Ramos (cell line): ENCODE results near the gene SIPA1L3.

ENCODE experiments used
- in situ Hi-C: fragments of 300-500 bp; cut with MboI; formaldehyde crosslinking; loops from one replicate; pipeline ENCODE4 v1.14.3; 2022; ENCODE audit warnings: low sequenced_read_pairs; ENCODE audit not compliant: unreplicated experiment

SIPA1L3 gene

GRCh38 chr19:37942516-37942902, 35.5 kb downstream of the SIPA1L3 start:
- in situ Hi-C loops = no loop called here

- in situ Hi-C loops = no loop called here
Measured at GRCh38 chr19:37943480-37943879, 36.5 kb downstream of the SIPA1L3 start.

DNA sequence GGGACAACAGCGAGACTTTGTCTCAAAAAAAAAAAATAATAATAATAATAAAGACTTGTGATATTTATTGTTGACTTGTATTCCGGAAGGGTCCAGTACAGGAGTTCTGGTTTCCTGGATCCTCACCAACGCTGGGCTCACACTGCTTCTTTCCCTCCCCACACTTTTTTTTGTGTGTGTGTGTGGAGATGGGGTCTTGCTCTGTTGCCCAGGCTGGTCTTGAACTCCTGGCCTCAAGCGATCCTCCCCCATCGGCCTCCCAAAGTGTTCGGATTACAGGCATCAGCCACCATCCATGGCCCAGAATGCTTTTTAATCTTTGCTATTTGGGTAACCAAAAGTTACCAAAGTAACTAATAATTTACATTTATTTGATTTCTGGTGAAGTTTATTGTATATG, 39.1 kb downstream of the SIPA1L3 start:
- in situ Hi-C loops = no loop called here

GRCh38 chr19:37947778-37948177, 40.8 kb downstream of the SIPA1L3 start:
- in situ Hi-C loops = no loop called here

DNA sequence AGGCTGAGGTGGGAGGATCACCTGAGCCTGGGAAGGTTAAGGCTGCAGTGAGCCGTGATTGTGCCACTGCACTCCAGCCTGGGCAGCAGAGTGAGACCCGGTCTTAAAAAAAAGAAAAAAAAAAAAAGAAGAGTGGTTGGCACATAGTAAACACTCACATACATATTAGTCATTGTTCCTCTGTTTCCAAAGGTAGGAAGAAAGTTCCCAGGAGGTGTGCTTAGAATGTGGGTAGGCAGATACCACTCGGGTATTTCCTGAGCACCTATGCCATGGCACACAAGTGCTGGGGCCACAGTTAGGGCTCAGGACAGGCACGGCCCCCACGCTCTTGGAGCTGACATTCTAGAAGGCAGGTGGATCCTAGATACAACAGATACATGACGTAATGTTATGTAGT, 41.4 kb downstream of the SIPA1L3 start:
- in situ Hi-C loops = no loop called here

- in situ Hi-C loops = no loop called here
Measured at GRCh38 chr19:37950471-37951175, 43.6 kb downstream of the SIPA1L3 start.

DNA sequence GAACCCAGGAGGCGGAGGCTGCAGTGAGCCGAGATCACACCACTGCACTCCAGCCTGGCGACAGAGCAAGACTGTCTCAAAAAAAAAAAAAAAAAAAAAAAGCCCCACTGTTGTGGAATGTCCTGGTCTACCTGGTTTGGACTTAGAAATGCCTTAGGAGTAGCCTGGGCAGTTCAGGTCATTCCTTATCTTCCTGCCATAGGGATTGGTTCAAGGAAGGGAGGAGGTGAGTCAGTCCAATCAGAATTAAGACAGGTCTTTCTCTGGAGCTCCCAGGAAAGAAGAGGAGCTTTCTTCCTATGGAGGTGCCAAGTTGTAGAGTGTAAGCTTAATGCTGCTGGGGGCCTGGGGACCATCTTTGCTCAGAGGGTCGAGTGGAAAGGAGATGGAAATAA, 44.8 kb downstream of the SIPA1L3 start:
- in situ Hi-C loops = no loop called here

- in situ Hi-C loops = no loop called here
Measured at GRCh38 chr19:37953171-37953917, 46.3 kb downstream of the SIPA1L3 start.

- in situ Hi-C loops = no loop called here
Measured at GRCh38 chr19:37953918-37954303, 46.9 kb downstream of the SIPA1L3 start.

DNA sequence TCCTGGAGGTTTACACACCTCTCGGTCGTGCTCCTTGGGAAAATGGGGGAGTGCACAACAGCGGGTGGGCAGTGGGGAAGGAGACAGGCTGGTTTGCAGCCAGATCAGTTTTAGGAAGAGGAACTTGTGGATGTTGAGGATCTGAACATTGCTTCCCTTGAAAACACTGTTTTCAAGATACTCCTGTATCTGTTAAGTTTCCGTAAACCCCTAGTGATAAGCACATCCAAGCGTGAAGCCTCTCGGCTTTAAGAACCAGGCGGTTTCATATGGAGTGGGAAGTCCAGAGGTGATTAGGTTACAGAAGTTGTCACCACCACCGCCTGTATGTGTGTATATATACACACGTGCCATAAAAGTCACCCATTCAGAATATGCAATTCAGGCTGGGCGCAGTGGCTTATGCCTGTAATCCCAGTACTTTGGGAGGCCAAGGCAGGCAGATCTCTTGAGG, 47.4 kb downstream of the SIPA1L3 start:
- in situ Hi-C loops = no loop called here

DNA sequence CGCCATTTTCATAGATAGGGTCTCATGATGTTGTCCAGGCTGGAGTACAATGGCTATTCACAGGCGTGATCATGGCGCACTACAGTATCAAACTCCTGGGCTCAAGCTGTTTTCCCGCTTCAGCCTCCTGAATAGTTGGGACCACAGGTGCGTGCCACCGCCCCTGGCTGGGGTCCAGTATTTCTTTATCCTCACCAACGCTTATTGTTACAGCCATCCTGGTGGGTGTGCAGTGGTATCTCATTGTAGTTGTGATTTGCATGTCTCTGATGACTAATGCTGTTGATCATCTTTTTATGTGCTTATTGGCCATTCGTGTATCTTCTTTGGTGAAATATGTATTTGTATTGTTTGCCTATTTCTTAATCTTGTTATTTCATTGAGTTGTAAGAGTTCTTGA, 49.0 kb downstream of the SIPA1L3 start:
- in situ Hi-C loops = no loop called here

DNA sequence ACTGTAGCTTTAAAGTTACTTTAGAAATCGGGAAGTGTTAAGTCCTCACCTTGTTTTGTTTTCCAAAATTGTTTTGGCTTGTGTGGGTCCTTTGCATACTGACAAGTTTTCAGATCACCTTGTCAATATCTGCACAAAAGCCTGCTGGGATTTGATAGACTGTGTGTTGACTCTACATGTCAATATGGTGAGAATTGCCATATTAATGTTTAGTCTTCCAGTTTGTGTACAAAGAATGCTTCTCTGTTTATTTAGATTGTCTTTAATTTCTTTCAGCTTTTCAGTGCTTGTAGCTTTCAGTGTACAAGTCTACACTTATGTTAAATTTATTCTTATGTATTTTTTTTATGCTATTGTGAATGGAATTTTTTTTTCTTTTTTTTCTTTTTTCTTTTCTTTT, 50.2 kb downstream of the SIPA1L3 start:
- in situ Hi-C loops = no loop called here

DNA sequence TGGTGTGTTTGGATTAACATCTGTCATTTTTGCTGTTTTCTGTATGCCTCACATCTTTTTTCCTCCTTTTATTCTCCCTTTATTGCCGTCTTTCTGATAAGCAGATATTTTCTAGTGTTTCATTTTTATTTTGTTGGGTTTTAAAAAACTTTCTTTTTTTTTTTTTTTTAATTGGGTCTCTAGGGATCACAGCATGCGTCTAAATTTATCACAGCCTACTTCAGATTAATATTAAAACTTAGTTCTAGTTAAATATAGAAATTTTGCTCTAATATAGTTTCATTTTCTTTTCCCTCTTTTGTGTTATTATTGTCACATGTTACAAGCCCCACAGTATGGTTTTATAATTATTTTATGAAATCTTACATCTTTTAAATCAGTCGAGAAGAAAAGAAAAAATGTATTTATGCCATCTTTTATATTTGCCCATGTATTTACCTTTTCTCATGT, 52.7 kb downstream of the SIPA1L3 start:
- in situ Hi-C loops = no loop called here

DNA sequence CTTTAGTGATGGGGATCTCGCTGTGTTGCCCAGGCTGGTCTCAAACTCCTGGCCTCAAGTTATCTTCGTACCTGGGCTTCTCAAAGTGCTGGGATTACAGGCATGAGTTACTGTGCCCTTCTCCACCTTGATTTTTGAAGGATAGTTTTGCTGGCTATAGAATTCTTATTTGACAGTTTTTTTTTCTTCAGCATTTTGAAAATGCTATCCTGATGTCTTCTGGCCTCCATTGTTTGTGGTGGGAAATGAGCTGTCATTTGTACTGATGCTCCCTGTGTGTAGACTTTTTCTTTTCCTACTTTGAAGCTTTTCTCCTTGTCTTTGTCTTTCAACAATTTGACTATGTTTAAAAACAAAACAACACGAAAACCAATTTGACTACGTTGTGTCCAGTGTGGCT, 54.2 kb downstream of the SIPA1L3 start:
- in situ Hi-C loops = no loop called here

GRCh38 chr19:37963190-37963936, 56.4 kb downstream of the SIPA1L3 start:
- in situ Hi-C loops = no loop called here

- in situ Hi-C loops = no loop called here
Measured at GRCh38 chr19:37964109-37964508, 57.1 kb downstream of the SIPA1L3 start.

- in situ Hi-C loops = no loop called here
Measured at GRCh38 chr19:37966211-37966661, 59.2 kb downstream of the SIPA1L3 start.

DNA sequence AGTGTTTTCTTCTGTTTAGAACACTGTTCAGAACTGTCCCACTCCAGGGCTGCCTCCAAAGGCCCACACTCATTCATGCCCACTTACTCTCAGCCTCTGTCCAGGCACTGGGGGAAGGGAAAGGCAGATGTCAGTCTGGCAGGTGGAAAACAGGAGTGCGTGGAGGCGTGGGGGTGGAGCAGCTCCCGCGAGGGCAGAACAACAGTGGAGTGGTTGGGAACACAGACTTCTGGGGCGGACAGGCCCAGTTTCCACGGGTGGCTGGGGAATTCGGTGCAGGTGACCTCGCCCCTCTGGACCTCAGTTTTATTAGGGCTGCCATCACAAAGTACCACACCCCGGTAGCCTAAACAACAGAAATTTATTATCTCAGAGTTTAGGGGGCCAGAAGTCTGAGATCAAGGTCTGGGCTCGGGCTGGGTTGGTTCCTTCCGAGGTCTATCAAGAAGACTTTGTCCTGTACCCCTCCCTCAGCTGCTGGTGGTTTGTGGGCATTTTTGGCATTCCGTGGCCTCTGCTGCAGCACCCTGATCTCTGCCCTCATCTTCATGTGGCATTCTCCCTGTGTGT, 59.7 kb downstream of the SIPA1L3 start:
- in situ Hi-C loops = no loop called here

DNA sequence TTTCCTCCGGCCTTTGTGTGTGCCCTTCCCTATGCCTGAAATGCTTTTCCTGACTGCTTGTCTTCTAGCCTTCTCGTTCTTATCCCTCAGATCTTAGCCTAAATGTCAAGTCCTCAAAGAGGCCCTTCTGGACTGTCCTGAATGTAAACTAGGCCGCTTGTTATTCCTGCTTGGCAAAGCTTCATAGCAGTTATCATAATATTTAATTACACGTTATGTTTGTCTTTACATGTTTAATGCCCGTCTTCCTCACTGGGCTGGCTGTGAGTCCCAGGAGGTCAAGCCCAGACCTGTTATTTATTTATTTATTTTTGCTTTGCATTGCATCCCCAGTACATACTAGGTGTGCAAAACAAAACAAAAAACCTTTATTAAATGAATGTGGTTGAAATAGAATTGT, 62.7 kb downstream of the SIPA1L3 start:
- in situ Hi-C loops = no loop called here

DNA sequence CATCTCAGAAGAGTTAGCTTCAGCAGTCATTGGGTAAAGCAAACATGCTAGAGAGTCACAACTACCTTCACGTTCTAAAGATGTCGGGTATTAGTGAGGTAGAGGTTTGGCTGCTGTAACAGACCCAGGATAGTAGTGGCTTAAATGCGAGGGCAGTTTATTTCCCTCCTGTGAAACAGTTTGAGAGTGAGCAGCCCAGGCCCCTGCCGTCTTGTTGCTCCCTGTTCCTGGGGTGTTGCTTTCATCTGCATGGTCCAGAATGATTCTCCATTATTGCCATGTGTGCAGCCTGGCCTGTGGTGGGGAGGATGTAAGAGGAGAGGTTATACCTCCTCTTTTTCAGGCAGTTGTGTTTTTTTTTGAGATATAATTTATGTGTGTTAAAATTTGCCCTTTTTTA, 63.7 kb downstream of the SIPA1L3 start:
- in situ Hi-C loops = no loop called here

DNA sequence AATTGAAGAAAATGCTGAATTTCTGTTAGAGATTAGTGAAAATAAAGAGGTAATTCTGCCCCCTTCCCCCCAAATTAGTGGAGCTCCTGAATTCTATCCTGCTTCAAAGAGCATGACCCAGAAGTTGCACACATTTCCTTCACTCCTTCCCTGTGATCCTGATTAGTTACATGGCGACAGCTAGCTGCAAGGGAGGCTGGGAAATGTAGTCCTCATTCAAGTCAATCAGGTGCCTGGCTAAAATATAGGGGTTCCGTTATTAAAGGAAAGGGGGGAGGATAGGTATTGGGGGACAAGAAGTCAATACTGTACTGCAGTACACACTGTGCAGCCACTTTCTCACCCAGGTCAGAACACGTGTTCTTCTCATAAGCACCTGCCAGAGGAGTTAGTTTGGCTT, 65.8 kb downstream of the SIPA1L3 start:
- in situ Hi-C loops = no loop called here
